Inferior parietal cortex (tissue), 1 donor: Measurements from ENCODE around the gene TOM1.

Experiments used
- DNase-seq: peaks from one replicate; pipeline ENCODE4 v3.0.0-alpha.2; 2016; ENCODE audit errors: extremely low spot score

TOM1 gene

GRCh38 chr22:35307372-35307771 lies 7.7 kb downstream of the TOM1 start:
- DNase-seq = no peak

- no peak for DNase-seq
These were observed 8.2 kb downstream of the TOM1 start for GRCh38 chr22:35307892-35308291.

- no peak for DNase-seq
These were observed 8.9 kb downstream of the TOM1 start for GRCh38 chr22:35308480-35309021.

GRCh38 chr22:35310556-35311550 lies 11.2 kb downstream of the TOM1 start:
- DNase-seq = no peak

- DNase-seq = no peak
These were observed 11.9 kb downstream of the TOM1 start for GRCh38 chr22:35311551-35311999.

GRCh38 chr22:35312198-35313059 lies 12.7 kb downstream of the TOM1 start:
- no peak for DNase-seq

- no peak for DNase-seq
These were observed 13.8 kb downstream of the TOM1 start for GRCh38 chr22:35313311-35314121.

- no peak for DNase-seq
These were observed 14.7 kb downstream of the TOM1 start for GRCh38 chr22:35314161-35314942.

- DNase-seq = no peak
These were observed 15.6 kb downstream of the TOM1 start for GRCh38 chr22:35315141-35315854.

- DNase-seq = no peak
These were observed 16.4 kb downstream of the TOM1 start for GRCh38 chr22:35315855-35316745.

- no peak for DNase-seq
These were observed 17.1 kb downstream of the TOM1 start for GRCh38 chr22:35316751-35317150.

- DNase-seq = no peak
These were observed 18.1 kb downstream of the TOM1 start for GRCh38 chr22:35317680-35318290.

- DNase-seq = no peak
These were observed 18.9 kb downstream of the TOM1 start for GRCh38 chr22:35318346-35319215.

- DNase-seq = no peak
These were observed 19.7 kb downstream of the TOM1 start for GRCh38 chr22:35319244-35319985.

GRCh38 chr22:35322126-35322525 lies 22.4 kb downstream of the TOM1 start:
- no peak for DNase-seq

GRCh38 chr22:35322893-35323292 lies 23.2 kb downstream of the TOM1 start:
- DNase-seq = no peak

- DNase-seq = no peak
These were observed 23.6 kb downstream of the TOM1 start for GRCh38 chr22:35323305-35323704.
